ENCODE measurements around the gene WDR86. TPM values are rescaled to one million over a fixed set of nuclear protein-coding genes. Genes with fewer than 3 reads are reported as not detected.

The WDR86 gene
- total and polyA plus RNA-seq, 2 experiments from 2014 or later = not detected

DNA sequence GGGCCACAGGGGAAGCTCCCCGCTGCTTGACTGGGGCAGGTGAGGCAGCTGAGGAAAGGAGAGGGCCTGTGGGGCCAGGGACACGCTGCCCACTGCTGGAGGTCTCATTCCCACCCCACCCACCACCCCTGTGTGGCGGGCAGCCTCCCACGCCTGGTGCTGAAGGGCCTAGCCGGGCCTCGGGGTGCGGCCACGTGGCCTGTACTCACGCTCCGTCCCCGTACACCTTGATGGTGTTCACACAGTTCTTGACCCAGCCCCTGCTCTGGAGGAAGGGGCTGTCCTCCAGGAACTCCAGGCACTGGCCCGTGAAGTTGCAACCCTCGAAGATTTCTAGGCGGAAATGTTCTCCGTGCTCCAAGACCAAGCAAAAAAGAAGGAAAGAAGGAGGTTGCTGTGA is 26.1 kb upstream of the WDR86 start:
- Histone ChIP-seq H4K20me1 (ENCODE audit: insufficient read depth) (no peaks in the 10 kb centered on the region), H3K9me2 (ENCODE audit: insufficient read depth) (no peaks in the 10 kb centered on the region), H3K9ac (no peak overlapping the region), H3K9me3 (ENCODE audit: low read depth) (no peaks in the 10 kb centered on the region), H3K4me2 (ENCODE audit: unreplicated experiment) (no peak overlapping the region), H3K27ac (no peak overlapping the region), H3K4me1 (ENCODE audit: insufficient read depth) (peaks cover 1% of the 10 kb centered on the region), H2AFZ (no peak overlapping the region), H3K27me3 (replicated peaks; ENCODE audit: insufficient read depth) (0 out of 2 replicates have a peak, but pooled peaks cover 5% of the 10 kb centered on the region), H3K4me3 (no peak overlapping the region), H3K36me3 (ENCODE audit: low read depth) (no peaks in the 10 kb centered on the region), H3K79me2 (ENCODE audit: insufficient read depth) (no peaks in the 10 kb centered on the region), H3F3A (ENCODE audit: insufficient read depth) (no peaks in the 10 kb centered on the region; the same call in 1 of the 2 replicates)
- TF ChIP-seq EZH2phosphoT487 (IDR thresholded peaks at IDR 0.05; ENCODE audit: insufficient read depth, low read depth) (no peak), EZH2 (IDR thresholded peaks at IDR 0.05; ENCODE audit: insufficient read depth, poor library complexity, severe bottlenecking) (no peak)
- in situ Hi-C loops (cut with MboI) = no loop called here
- WGBS, 2 experiments (ENCODE audit: low coverage in 1 of 2, low lambda C conversion rate in 2 of 2, missing lambda C conversion rate in 2 of 2) = 88 to 92% methylated on average over 13 to 15 of the region's 15 CpGs
- no peak for DNase-seq

DNA sequence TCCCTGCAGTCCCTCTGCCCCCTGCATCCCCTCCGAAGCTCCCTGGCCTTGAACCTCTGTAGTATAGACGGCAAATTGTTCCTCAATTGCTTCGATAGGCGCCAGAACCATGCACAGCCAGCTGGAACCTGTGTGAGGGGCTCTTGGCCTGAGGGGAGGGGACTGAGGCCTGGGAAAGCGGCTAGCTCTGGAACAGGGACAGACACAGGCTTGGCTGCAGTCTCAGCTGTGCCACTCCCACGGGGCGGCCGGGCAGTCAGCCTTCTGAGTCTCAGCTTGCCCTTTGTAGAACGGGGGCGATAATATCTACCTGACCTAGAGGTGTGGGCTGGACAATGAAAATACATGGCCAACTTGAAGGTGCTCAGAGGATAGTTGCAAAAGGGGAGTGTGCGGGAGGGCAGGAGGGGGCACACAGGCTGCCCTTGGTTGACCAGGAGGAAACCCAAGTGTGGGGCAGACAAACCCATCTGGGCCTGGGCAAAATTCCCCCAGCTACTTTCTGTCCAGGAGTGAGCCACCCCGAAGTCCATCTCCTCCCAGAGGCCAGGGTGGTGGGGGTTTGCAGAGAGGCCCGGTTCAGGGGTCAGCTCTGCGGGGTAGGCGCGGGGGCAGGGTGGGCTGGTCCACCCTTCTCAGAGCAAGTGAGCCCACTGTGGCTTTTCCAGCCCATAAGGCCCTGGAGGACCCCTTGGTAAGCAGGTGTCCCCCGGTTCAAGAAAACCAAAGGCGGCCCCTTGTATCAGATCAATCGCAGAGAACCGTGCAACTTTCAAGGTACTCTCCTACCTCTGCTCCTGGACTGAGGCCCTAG is 25.5 kb upstream of the WDR86 start:
- Histone ChIP-seq H2AFZ (no peak overlapping the region), H3K9me3 (ENCODE audit: low read depth) (no peaks in the 10 kb centered on the region), H3F3A (ENCODE audit: insufficient read depth) (no peaks in the 10 kb centered on the region), H4K20me1 (ENCODE audit: insufficient read depth) (no peaks in the 10 kb centered on the region), H3K36me3 (ENCODE audit: low read depth) (no peaks in the 10 kb centered on the region), H3K9ac (no peak overlapping the region), H3K79me2 (ENCODE audit: insufficient read depth) (no peaks in the 10 kb centered on the region), H3K27ac (no peak overlapping the region), H3K27me3 (replicated peaks; ENCODE audit: insufficient read depth) (0 out of 2 replicates have a peak, but pooled peaks cover 5% of the 10 kb centered on the region), H3K4me3 (no peak overlapping the region), H3K4me1 (ENCODE audit: insufficient read depth) (no peaks in the 10 kb centered on the region), H3K4me2 (ENCODE audit: unreplicated experiment) (no peak overlapping the region), H3K9me2 (ENCODE audit: insufficient read depth) (no peaks in the 10 kb centered on the region)
- 82 to 86% methylated on average over 20 of the region's 20 CpGs for WGBS, 2 experiments (ENCODE audit: low coverage in 1 of 2, low lambda C conversion rate in 2 of 2, missing lambda C conversion rate in 2 of 2)
- in situ Hi-C loops (cut with MboI) = no loop called here
- DNase-seq = no peak
- TF ChIP-seq EZH2 (IDR thresholded peaks at IDR 0.05; ENCODE audit: insufficient read depth, poor library complexity, severe bottlenecking) (no peak), EZH2phosphoT487 (IDR thresholded peaks at IDR 0.05; ENCODE audit: insufficient read depth, low read depth) (no peak)

DNA sequence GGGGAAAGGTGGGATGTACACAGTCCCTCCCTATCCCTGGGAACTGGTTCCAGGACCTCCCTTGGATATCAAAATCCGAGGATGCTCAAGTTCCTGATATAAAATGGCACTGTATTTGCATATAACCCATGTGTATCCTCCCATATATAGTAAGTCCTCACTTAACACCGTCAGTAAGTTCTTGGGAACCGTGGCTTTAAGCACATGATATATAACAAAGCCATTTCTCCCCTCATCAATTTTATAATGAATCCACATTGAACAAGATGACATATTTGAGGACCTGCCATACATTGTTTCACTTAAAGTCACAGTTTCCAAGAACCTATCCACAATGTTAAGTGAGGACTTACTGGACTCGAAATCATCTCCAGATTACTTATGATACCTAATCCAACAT is 24.7 kb upstream of the WDR86 start:
- H3K36me3 ChIP-seq (ENCODE audit: low read depth) = no peaks in the 10 kb centered on the region
- H2AFZ ChIP-seq = no peak overlapping the region
- DNase-seq = no peak
- H3K4me1 ChIP-seq (ENCODE audit: insufficient read depth) = no peaks in the 10 kb centered on the region
- no peaks in the 10 kb centered on the region for H4K20me1 ChIP-seq (ENCODE audit: insufficient read depth)
- H3K27ac ChIP-seq = no peak overlapping the region
- H3K4me3 ChIP-seq = no peak overlapping the region
- WGBS, 2 experiments (ENCODE audit: low coverage in 1 of 2, low lambda C conversion rate in 2 of 2, missing lambda C conversion rate in 2 of 2) = 71 to 75% methylated on average over 4 of the region's 4 CpGs
- in situ Hi-C loops (cut with MboI) = no loop called here
- no peak for TF ChIP-seq EZH2phosphoT487 (IDR thresholded peaks at IDR 0.05; ENCODE audit: insufficient read depth, low read depth)
- TF ChIP-seq EZH2 (IDR thresholded peaks at IDR 0.05; ENCODE audit: insufficient read depth, poor library complexity, severe bottlenecking) = no peak
- no peaks in the 10 kb centered on the region for H3K9me3 ChIP-seq (ENCODE audit: low read depth)
- H3K79me2 ChIP-seq (ENCODE audit: insufficient read depth) = no peaks in the 10 kb centered on the region
- no peaks in the 10 kb centered on the region for H3K9me2 ChIP-seq (ENCODE audit: insufficient read depth)
- no peak overlapping the region for H3K9ac ChIP-seq
- 0 out of 2 replicates have a peak, but pooled peaks cover 5% of the 10 kb centered on the region for H3K27me3 ChIP-seq (replicated peaks; ENCODE audit: insufficient read depth)
- no peak overlapping the region for H3K4me2 ChIP-seq (ENCODE audit: unreplicated experiment)
- no peaks in the 10 kb centered on the region for H3F3A ChIP-seq (ENCODE audit: insufficient read depth)

GRCh38 chr7:151433721-151434400 is 24.0 kb upstream of the WDR86 start:
- WGBS, 2 experiments (ENCODE audit: low coverage in 1 of 2, low lambda C conversion rate in 2 of 2, missing lambda C conversion rate in 2 of 2) = 78 to 79% methylated on average over 13 to 15 of the region's 15 CpGs
- Histone ChIP-seq H3K9ac (no peak overlapping the region), H3K4me1 (ENCODE audit: insufficient read depth) (peaks cover 6% of the 10 kb centered on the region), H3K27me3 (replicated peaks; ENCODE audit: insufficient read depth) (0 out of 2 replicates have a peak, but pooled peaks cover 5% of the 10 kb centered on the region), H3K36me3 (ENCODE audit: low read depth) (no peaks in the 10 kb centered on the region), H3F3A (ENCODE audit: insufficient read depth) (no peaks in the 10 kb centered on the region), H3K4me2 (ENCODE audit: unreplicated experiment) (no peak overlapping the region), H3K9me3 (ENCODE audit: low read depth) (no peaks in the 10 kb centered on the region), H3K79me2 (ENCODE audit: insufficient read depth) (no peaks in the 10 kb centered on the region), H3K27ac (no peak overlapping the region), H2AFZ (no peak overlapping the region), H3K9me2 (ENCODE audit: insufficient read depth) (no peaks in the 10 kb centered on the region), H3K4me3 (no peak overlapping the region), H4K20me1 (ENCODE audit: insufficient read depth) (no peaks in the 10 kb centered on the region)
- TF ChIP-seq EZH2 (IDR thresholded peaks at IDR 0.05; ENCODE audit: insufficient read depth, poor library complexity, severe bottlenecking) = no peak
- TF ChIP-seq EZH2phosphoT487 (IDR thresholded peaks at IDR 0.05; ENCODE audit: insufficient read depth, low read depth) = no peak
- in situ Hi-C loops (cut with MboI) = no loop called here
- DNase-seq = no peak
